OCI-LY1 (cell line): ENCODE measurements around the gene MX2.

Experiments used
- EZH2 ChIP-seq: fragments of 200-600 bp; sonication (generic), shearing (Covaris generic); IDR thresholded peaks from 2 replicates; pipeline ENCODE4 v1.8.0; 2017; ENCODE audit warnings: borderline replicate concordance, mixed run types, mild to moderate bottlenecking, antibody characterized with exemption, low read length, moderate library complexity, mixed read lengths
- TF ChIP-seq, protein P1 (sequence below): fragments of 200-600 bp; sonication (generic), shearing (Covaris generic); IDR thresholded peaks from 2 replicates; pipeline ENCODE4 v1.5.1; 2017; ENCODE audit warnings: mild to moderate bottlenecking, antibody characterized with exemption, low read length, moderate library complexity, mixed read lengths

DNA sequence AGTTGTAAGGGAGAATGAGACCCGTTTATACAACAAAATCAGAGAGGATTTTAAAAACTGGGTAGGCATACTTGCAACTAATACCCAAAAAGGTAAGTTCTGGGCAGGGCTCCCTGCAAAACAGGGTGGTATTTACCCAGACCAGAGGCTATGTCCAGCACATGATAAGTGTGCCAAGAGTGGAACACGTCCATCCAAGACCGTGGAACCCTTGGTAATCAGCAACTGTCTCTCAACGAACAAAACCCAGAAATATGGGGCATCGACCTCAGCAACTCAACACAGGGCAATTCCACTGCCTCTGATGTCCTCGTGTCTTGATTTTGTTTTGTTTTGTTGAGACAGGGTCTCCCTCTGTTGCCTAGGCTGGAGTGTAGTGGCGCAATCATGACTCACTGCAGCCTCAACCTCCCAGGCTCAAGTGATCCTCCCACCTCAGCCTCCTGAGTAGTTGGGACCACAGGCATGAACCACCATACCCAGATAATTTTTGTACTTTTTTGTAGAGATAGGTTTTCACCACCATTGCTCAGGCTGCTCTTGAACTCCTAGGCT is 37.5 kb downstream of the MX2 start:
- TF ChIP-seq, protein P1, sequence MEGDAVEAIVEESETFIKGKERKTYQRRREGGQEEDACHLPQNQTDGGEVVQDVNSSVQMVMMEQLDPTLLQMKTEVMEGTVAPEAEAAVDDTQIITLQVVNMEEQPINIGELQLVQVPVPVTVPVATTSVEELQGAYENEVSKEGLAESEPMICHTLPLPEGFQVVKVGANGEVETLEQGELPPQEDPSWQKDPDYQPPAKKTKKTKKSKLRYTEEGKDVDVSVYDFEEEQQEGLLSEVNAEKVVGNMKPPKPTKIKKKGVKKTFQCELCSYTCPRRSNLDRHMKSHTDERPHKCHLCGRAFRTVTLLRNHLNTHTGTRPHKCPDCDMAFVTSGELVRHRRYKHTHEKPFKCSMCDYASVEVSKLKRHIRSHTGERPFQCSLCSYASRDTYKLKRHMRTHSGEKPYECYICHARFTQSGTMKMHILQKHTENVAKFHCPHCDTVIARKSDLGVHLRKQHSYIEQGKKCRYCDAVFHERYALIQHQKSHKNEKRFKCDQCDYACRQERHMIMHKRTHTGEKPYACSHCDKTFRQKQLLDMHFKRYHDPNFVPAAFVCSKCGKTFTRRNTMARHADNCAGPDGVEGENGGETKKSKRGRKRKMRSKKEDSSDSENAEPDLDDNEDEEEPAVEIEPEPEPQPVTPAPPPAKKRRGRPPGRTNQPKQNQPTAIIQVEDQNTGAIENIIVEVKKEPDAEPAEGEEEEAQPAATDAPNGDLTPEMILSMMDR: no peak
- TF ChIP-seq EZH2: no peak
